ENCODE data around the gene MRPL43.

DNA sequence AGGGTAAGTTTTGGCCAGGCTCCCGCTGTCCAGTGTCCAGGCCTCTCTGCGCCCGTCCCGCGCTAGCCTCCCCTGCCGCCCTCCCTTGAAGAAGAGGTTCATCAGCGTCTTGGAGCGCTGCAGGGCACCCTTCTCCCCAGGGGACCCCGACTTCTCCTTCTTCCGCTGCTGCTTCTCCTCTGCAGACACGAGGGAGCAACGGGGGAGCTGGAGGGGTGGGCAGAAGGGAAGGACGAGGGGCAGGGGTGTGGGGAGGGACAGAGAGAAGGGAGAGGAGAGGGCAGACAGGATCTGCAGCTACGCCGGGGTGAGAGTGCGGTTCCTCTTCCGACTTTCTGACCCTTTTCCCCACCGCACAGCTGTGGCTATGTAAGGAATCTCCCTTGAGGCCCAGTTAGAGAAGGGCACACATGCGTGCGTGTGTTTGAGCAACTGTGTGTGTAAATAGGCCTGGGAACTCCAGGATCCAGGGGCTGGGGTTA, 30.9 kb upstream of the MRPL43 start:
- TF ChIP-seq, protein P1, sequence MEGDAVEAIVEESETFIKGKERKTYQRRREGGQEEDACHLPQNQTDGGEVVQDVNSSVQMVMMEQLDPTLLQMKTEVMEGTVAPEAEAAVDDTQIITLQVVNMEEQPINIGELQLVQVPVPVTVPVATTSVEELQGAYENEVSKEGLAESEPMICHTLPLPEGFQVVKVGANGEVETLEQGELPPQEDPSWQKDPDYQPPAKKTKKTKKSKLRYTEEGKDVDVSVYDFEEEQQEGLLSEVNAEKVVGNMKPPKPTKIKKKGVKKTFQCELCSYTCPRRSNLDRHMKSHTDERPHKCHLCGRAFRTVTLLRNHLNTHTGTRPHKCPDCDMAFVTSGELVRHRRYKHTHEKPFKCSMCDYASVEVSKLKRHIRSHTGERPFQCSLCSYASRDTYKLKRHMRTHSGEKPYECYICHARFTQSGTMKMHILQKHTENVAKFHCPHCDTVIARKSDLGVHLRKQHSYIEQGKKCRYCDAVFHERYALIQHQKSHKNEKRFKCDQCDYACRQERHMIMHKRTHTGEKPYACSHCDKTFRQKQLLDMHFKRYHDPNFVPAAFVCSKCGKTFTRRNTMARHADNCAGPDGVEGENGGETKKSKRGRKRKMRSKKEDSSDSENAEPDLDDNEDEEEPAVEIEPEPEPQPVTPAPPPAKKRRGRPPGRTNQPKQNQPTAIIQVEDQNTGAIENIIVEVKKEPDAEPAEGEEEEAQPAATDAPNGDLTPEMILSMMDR (IDR thresholded peaks at IDR 0.05; ENCODE audit: low read depth, low read length), result no peak
- TF ChIP-seq EZH2phosphoT487 (IDR thresholded peaks at IDR 0.05; ENCODE audit: low read depth), result no peak
